Adrenal gland (tissue), 12 donors: ENCODE measurements around the gene SNX30. TPM values are rescaled to one million over a fixed set of nuclear protein-coding genes. Genes with fewer than 3 reads are reported as not detected.
A peak's percentile ranks its signal among the peaks of the same experiment; 100 is the strongest.

Experiments
- DNase-seq, 7 donors: peaks; one replicate each; pipeline ENCODE4 v3.0.0-alpha.2; 2019 to 2020
- H3K27ac ChIP-seq, 5 donors: fragments of 200-600 bp; sonication (generic) in 4 of 5; 1 replicate in 3 of 5; 2 replicates in 2 of 5; pipeline versions ENCODE4 v1.5.1 to v1.8.0; 2016 to 2020; ENCODE audit warnings: mild to moderate bottlenecking in 1 of 5
- H3K27me3 ChIP-seq: fragments of 200-600 bp; 2 replicates; pipeline ENCODE4 v1.8.0; 2021
- H3K36me3 ChIP-seq, 2 donors: fragments of 200-600 bp; replicated peaks in 1 of 2; 1 replicate in 1 of 2; 2 replicates in 1 of 2; pipeline versions ENCODE4 v1.5.1 to v1.8.0; 2018 to 2022
- H3K4me1 ChIP-seq, 2 donors: fragments of 200-600 bp; replicated peaks in 1 of 2; 1 replicate in 1 of 2; 2 replicates in 1 of 2; pipeline versions ENCODE4 v1.5.1 to v1.8.0; 2018 to 2021
- H3K4me3 ChIP-seq, 4 donors: fragments of 200-600 bp; sonication (generic) in 3 of 4; one replicate each; pipeline ENCODE4 v1.5.1; 2016 to 2018
- H3K9me3 ChIP-seq, 3 donors: fragments of 200-600 bp; sonication (generic) in 1 of 3; replicated peaks in 1 of 3; 1 replicate in 2 of 3; 2 replicates in 1 of 3; pipeline versions ENCODE4 v1.5.1 to v1.8.0; 2016 to 2021
- CTCF ChIP-seq, 6 experiments: fragments of 450-650 bp in 4 of 6; fragments of 200-600 bp in 2 of 6; sonication (generic) in 1 of 6; IDR thresholded peaks; 1 replicate in 5 of 6; 2 replicates in 1 of 6; pipeline versions ENCODE4 v1.5.1 to v1.8.0; 2016 to 2021; ENCODE audit warnings: antibody characterized with exemption in 6 of 6, mild to moderate bottlenecking in 2 of 6, moderate library complexity in 1 of 6
- POLR2A ChIP-seq, 2 donors: fragments of 450-650 bp; IDR thresholded peaks; one replicate each; pipeline ENCODE4 v1.6.1; 2017; ENCODE audit warnings: antibody characterized with exemption in 2 of 2, mild to moderate bottlenecking in 2 of 2, moderate library complexity in 1 of 2
- WGBS, 4 donors: extraction: QIAGEN DNeasy Blood & Tissue Kit in 2 of 4; methylation state at CpG; one replicate each; pipeline versions ENCODE4 v1.1.5 to v1.1.7; 2013 to 2017; 5-methylcytosine and 5-hydroxymethylcytosine counted together
- intact Hi-C, 2 donors: fragments of 100-400 bp; cut with DNase I; formaldehyde crosslinking; loops; one replicate each; pipeline versions ENCODE4 v1.14.1 to v1.15.0; 2022 to 2023
- polyA plus RNA-seq, 3 donors: library from polyadenylated mRNA; stranded (reverse); fragments of 200-250 nt in 2 of 3; fragments of 350-450 nt in 1 of 3; fragmentation: Illumina TruSeq in 1 of 3; extraction: RNeasy Lipid Tissue Mini Kit (QIAGEN cat#74804) in 1 of 3; gene quantifications; one replicate each; pipeline ENCODE4 v1.2.3, GENCODE V29; 2013 to 2014
- total RNA-seq, 9 donors: library from RNA; depleted of rRNA in 4 of 9; stranded (reverse); fragments of >200 nt in 4 of 9; fragments of 120-200 nt in 1 of 9; fragmentation: NEBNext Ultra II Directional in 1 of 9; extraction: Animal tissue kit (Norgen Biotek cat#: 25700) in 1 of 9; gene quantifications; one replicate each; pipeline versions ENCODE4 v1.1.0 to v1.2.4, GENCODE V29; 2013 to 2023
- donor health status: healthy with polysubstance abuse.
- donor health status: Bipolar disorder and iron deficiency.
- donor health status: DM: yes; HTN: yes; CAD: no.
- donor health status: DM: no; HTN: no; CAD: no.
- donor health status: DM: no; HTN: no; CAD: no.
- donor health status: DM: yes; HTN: yes; CAD: no.

Gene SNX30
- total and polyA plus RNA-seq, 12 donors: 0.84 to 12.3 (median 8.8) TPM

DNA sequence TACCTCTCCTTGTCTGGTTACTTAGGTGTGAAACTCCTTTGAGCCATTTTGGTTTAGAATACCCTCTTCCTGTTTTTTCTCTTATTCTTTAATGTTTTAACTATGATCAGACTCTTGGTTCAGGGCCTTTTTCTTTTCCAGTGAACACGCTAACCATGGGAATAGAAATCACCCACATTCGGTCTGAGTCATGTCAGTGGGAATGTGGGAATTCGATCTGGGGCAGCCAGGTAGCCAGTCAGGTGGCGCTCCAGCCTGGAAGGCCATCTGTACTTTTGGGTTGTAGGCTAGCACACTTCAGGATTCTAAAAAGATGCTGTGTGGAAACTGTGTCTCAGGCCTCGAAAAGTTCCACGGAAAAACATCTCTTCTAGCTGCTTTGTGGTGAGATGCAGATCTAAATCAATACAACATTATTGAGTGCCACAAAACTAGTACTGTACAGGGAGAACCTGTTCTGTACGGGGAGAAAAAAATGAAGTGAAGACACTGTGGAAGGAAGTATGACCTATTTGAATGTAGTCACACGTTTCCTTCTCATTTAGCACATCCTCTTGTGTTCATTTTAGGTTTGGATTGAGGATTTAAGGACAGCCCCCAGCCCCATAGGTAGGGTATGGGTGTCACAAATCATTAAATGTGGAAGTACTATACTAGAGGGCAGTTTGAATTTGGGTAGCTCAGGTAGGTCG lies 36.4 kb downstream of the SNX30 start:
- no peak for DNase-seq
- H3K9me3 ChIP-seq: no peaks in the 10 kb centered on the region
- no peak overlapping the region for H3K27ac ChIP-seq
- H3K4me3 ChIP-seq: no peak overlapping the region
- H3K4me1 ChIP-seq: peaks cover 0 to 12% of the 10 kb centered on the region in 2 donors
- intact Hi-C loops: no loop called here
- WGBS, 4 donors: 76 to 82% (median 79%) methylated on average over 9 of the region's 9 CpGs
- no peak for TF ChIP-seq CTCF (IDR thresholded peaks at IDR 0.05)
- TF ChIP-seq POLR2A (IDR thresholded peaks at IDR 0.05): no peak
- no peaks in the 10 kb centered on the region for H3K27me3 ChIP-seq
- H3K36me3 ChIP-seq: no peaks in the 10 kb centered on the region

DNA sequence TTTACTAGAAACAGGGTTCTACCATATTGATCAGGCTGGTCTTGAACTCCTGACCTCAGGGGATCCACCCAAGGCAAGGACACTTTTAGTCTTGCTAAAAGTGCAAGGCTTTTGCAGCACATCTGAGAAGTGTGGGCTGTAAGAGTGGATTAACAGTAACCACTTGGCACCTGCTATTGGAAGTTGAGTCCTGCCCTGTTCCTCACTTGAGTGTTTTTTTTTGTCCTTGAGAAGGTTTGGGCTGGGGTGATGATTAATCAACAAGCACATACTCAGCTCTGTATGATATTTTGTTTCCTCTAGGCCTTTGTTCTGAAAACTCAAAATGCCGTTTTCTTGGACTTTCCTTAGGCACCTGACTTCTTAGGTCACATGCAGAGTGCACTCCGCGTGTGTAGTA lies 37.4 kb downstream of the SNX30 start:
- WGBS, 4 donors: 73 to 81% (median 75%) methylated on average over 3 of the region's 3 CpGs
- Histone ChIP-seq H3K36me3 (no peaks in the 10 kb centered on the region), H3K4me1 (peaks cover 0 to 12% of the 10 kb centered on the region in 2 donors), H3K9me3 (no peaks in the 10 kb centered on the region), H3K4me3 (no peak overlapping the region), H3K27me3 (no peaks in the 10 kb centered on the region), H3K27ac (no peak overlapping the region)
- DNase-seq: no peak
- intact Hi-C loops: no loop called here
- TF ChIP-seq CTCF (IDR thresholded peaks at IDR 0.05): no peak

- intact Hi-C loops: no loop called here
- 75 to 93% (median 78%) methylated on average over 1 of the region's 1 CpG for WGBS, 4 donors
- H3K4me1 ChIP-seq: peaks cover 0 to 12% of the 10 kb centered on the region in 2 donors
- H3K27ac ChIP-seq: no peak overlapping the region
- TF ChIP-seq CTCF (IDR thresholded peaks at IDR 0.05): no peak
- H3K9me3 ChIP-seq: no peaks in the 10 kb centered on the region
- DNase-seq: no peak
- H3K27me3 ChIP-seq: no peaks in the 10 kb centered on the region
- no peak overlapping the region for H3K4me3 ChIP-seq
- H3K36me3 ChIP-seq: no peaks in the 10 kb centered on the region
Measured at GRCh38 chr9:112789473-112789872, 38.9 kb downstream of the SNX30 start.

- no peak for TF ChIP-seq POLR2A (IDR thresholded peaks at IDR 0.05)
- no peak for TF ChIP-seq CTCF (IDR thresholded peaks at IDR 0.05)
- intact Hi-C loops: no loop called here
- peak in 5 of 7 donors; percentile 25 to 35 (median 27) for DNase-seq
- H3K4me1 ChIP-seq: peaks cover 0 to 12% of the 10 kb centered on the region in 2 donors
- 52 to 62% (median 58%) methylated on average over 5 of the region's 5 CpGs for whole genome bisulfite sequencing, 4 donors
- H3K4me3 ChIP-seq: no peak overlapping the region
- H3K9me3 ChIP-seq: no peaks in the 10 kb centered on the region
- H3K27ac ChIP-seq: no peak overlapping the region
- H3K36me3 ChIP-seq: no peaks in the 10 kb centered on the region
- H3K27me3 ChIP-seq: no peaks in the 10 kb centered on the region
Measured at GRCh38 chr9:112789891-112790774, 39.6 kb downstream of the SNX30 start.
